ENCODE data around the gene CCDC154. TPM values are rescaled to one million over a fixed set of nuclear protein-coding genes. Genes with fewer than 3 reads are reported as not detected.

Gene CCDC154
- total and polyA plus RNA-seq, 9 of the 15 experiments (the other 6 are each of a cell fraction or from before 2014, with no cell fraction given) = 0.15 to 1.4 (median 0.20) TPM; not detected in 5

GRCh38 chr16:1468426-1468810 is 24.1 kb upstream of the CCDC154 start:
- CTCF ChIA-PET (ENCODE audit: low intra/inter-chr PET ratio) = no interaction called here

More at GRCh38 chr16:1468426-1468810, 24.1 kb upstream of the CCDC154 start:
- POLR2A ChIA-PET = interaction anchor here (1.1 kb wide), 1 partner anchor 24 kb away, joined by 3 read pairs; the partner anchor contains the start of gene TELO2
- BruUV-seq (replicated peaks) = no TSS peak
- in situ Hi-C loops (cut with MboI) = no loop called here
- peaks cover 6% of the 10 kb centered on the region for H3K9me1 ChIP-seq (ENCODE audit: control insufficient read depth, insufficient read depth, low read length)
- H3K27ac ChIP-seq (ENCODE audit: extremely low read depth, low read depth, low read length) = no peak overlapping the region
- H3K27me3 ChIP-seq (ENCODE audit: control insufficient read depth in 2 of 2, insufficient read depth in 2 of 2, low read length in 2 of 2) = no peaks in the 10 kb centered on the region
- no peaks in the 10 kb centered on the region for H3K9me3 ChIP-seq (replicated peaks; ENCODE audit: control insufficient read depth, insufficient read depth, low read depth, low read length)
- H2AFZ ChIP-seq (ENCODE audit: low read depth, low read length) = no peak overlapping the region
- FAIRE-seq (no peak), DNase-seq (ENCODE audit: extremely low read depth in 1 of 4, low spot score in 3 of 4) (no peak), ATAC-seq (no peak)
- TF ChIP-seq RBFOX2 (IDR thresholded peaks at IDR 0.05; ENCODE audit: low read depth, low read length) = no peak
- no peak for TF ChIP-seq RREB1 (CRISPR knock-in tag; IDR thresholded peaks at IDR 0.05)
- no peak for TF ChIP-seq ZBTB8A (IDR thresholded peaks at IDR 0.05; ENCODE audit: partially characterized antibody)
- TF ChIP-seq ETV1 (tag; conservative IDR thresholded peaks at IDR 0.05; ENCODE audit: low read depth) = no peak
- TF ChIP-seq CREB5 (CRISPR knock-in tag; IDR thresholded peaks at IDR 0.05) = no peak
- TF ChIP-seq HNRNPK (IDR thresholded peaks at IDR 0.05; ENCODE audit: low read depth, low read length, poor library complexity, severe bottlenecking) = no peak
- no peak for TF ChIP-seq MAFK (IDR thresholded peaks at IDR 0.05; ENCODE audit: low read length)
- peaks cover 10% of the 10 kb centered on the region for H4K20me1 ChIP-seq (replicated peaks; ENCODE audit: control insufficient read depth, insufficient read depth, low read length)
- peak overlapping the region in 1 of 2 experiments; percentile 48; a peak in 2 of 4 replicates for H3K9ac ChIP-seq (ENCODE audit: insufficient read depth in 1 of 2, low read depth in 2 of 2, low read length in 2 of 2)
- WGBS (ENCODE audit: insufficient coverage, low coverage, missing lambda C conversion rate) = 79% methylated on average over 20 of the region's 22 CpGs
- peaks cover 14% of the 10 kb centered on the region; the same call in 2 of the 3 replicates for H3K36me3 ChIP-seq (ENCODE audit: control insufficient read depth, insufficient read depth, low read length)
- H3K4me3 ChIP-seq = no peak overlapping the region
- H3K79me2 ChIP-seq (ENCODE audit: control insufficient read depth, insufficient read depth, low read length) = peaks cover 65% of the 10 kb centered on the region
- H3K4me1 ChIP-seq (replicated peaks in 1 of 2; ENCODE audit: control insufficient read depth in 2 of 2, insufficient read depth in 2 of 2, low read length in 2 of 2) = peaks cover 27 to 64% of the 10 kb centered on the region in 2 experiments; a peak in 4 of 5 replicates
- intact Hi-C loops (cut with micrococcal nuclease) = no loop called here
- H3K4me2 ChIP-seq (ENCODE audit: insufficient read depth, low read length) = no peak overlapping the region
